GM12873 (cell line): ENCODE data around the gene LAMB2.

Source experiments
- CTCF ChIP-seq: IDR thresholded peaks from 2 replicates; pipeline ENCODE4 v1.5.1; 2012; ENCODE audit warnings: low read depth, mild to moderate bottlenecking, moderate library complexity, low read length, control low read depth; ENCODE audit not compliant: insufficient read depth; ENCODE audit errors: missing control alignments

The LAMB2 gene

DNA sequence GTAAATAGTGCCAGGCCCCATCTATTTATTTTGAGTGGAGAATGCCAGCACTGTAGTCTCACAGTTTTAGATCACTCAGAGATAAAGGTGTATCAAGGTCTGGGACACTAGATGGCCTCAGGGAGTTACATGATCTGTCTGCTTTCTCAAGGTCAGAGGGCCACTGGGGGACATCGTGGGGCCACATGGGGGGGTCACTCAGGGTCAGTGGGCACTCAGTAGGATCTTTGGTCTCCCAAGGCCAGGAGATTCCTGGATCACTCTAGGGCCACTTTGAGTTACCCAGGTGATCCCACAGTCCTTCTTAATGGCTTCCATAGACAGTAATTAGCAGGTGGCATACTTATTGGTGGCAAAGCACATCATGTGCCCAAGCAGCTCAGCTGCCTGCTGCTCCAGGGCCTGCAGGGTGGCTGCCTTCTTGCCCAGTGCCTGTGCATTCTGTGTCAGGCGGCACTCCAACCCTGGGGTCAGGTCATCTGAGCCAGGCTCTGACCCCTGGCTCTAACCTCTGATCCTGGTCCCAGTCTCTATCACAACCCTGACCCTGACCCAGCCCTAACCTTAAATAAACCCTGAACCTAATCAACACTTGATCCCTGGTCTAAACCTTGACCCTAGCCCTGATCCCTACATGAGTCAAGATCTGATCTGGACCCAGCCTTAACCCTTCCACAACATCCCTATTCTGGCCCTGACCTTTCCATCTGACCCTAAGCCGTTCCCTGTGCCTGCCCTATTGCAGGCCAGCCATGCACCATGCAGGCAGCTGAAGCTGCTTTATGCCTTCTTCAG, 1.8 kb upstream of the LAMB2 start:
- TF ChIP-seq CTCF, result no peak

GRCh38 chr3:49133226-49133951, 539 bp upstream of the LAMB2 start:
- TF ChIP-seq CTCF, result no peak

DNA sequence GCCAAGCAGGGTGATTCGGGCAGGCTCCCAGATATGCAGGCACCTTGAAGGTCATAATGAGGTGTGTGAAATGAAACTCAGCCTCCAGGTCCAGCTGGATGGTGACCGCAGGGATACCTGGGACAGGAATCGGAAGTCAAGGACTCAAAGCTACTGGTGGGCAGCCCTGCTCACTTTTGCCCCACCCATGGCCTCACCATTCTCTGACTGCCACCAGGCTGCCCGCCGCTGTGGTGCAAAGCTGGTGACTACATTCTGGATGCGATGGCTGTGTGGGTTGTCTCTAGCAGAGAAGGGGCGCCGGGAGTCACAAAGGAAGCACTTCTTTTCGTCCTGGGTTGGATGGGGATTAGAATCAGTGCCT, 795 bp downstream of the LAMB2 start:
- no peak for TF ChIP-seq CTCF

DNA sequence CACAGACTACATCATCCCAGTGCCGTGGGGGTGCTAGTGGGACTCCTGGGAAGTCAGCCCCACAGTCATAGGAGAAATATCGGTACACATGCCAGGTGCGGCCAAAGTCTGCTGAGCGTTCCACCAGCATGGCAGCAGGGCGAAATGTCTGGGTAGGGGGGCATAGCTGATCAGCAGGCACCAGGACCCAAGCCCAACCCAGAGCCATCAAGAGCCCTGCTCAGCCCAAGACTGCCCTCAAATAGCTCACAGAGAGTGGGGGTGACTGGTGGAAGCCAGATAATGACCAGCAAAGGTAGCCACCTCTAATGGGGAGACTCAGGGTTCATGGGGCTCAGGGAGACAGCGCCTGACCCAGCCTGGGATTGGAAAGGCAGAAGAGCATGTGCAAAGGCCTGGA, 1.3 kb downstream of the LAMB2 start:
- no peak for TF ChIP-seq CTCF

DNA sequence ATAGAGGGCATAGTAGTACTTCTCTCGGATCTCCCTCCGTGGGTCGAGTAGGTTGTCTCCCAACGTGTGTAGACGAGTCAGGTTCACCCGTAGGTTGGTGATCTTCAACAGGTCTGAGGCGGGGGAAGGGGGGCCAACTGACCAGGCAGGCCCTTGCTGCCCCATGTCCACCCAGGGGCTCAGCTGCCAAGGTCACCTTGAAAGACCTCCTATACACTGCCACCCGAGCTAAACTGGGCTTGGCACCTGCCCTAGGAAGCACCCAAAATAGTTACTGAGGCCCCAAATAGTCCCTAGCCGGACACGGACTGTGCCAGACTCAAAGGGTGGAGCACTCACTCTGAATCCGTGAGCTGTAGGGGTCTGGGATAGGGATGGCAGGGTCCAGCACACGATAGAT, 1.8 kb downstream of the LAMB2 start:
- TF ChIP-seq CTCF, result no peak

GRCh38 chr3:49124991-49125670, 7.7 kb downstream of the LAMB2 start:
- TF ChIP-seq CTCF, result peak; percentile 44

DNA sequence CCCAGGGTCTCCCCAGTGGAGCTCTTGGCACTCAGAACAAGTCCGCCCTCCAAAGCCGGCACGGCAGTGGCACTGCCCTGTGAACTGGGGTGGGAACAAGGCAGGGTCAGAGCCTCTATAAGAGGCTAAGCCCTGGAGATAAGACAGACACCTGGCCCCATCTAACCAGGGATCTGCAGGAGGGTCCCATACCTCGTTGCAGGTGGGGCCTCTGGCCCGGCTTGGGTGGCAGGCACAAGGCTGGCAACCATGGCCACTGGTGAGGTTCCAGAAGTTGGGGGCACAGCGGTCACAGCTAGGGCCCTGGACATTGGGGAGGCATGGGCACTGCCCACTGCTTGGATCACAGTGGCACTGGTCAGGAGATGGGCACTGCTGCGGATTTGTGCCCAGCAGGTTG, 8.6 kb downstream of the LAMB2 start:
- TF ChIP-seq CTCF, result no peak
